ENCODE results near the gene CRTC1.
A peak's percentile ranks its signal among the peaks of the same experiment; 100 is the strongest.
"Not testable (repeated sequence)": the region's sequence is repeated elsewhere in the genome, so short reads cannot be mapped to it uniquely, and the experiment has no call there.

The CRTC1 gene

DNA sequence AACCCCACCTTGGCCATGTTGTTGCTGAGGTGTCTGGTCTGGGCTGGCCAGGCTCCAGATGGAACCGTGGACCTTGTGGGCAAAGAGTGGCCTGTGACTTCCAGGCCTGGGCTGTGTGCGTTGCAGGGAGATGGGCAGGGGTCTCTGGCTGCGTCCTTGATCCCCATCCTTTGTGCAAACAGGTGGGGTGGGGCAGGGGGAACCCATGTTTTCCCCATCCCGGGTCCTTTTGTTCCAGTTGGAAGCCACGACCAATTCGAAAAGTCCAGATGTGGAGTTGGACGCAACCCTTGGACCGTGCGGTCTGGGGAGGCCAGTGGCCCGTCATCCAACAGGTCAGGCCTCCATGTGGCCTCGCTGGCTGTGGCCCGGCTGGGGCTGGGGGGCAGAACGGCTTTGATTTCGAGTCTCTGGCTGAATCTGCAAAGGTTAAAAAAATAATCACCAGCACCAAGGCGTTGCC lies 120.7 kb downstream of the CRTC1 start:
- ATAC-seq, result no peak
- DNase-seq, result no peak

DNA sequence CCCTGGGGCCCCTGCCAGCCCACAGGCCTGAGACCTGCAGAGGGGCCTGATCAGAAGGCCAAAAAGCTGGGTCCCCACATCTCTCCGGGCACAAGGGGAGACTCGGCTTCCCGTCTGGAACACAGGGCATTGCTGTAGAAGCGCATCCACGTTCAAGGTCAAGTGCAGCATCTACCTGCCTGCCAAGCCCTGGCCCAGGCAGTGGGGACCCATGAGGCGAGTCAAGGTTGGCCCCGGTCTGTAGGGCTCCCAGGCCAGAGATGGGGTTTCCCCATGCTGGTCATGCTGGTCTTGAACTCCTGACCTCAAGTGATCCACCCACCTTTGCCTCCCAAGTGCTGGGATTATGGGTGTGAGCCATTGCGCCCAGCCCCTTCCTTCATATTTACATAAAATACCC lies 121.2 kb downstream of the CRTC1 start:
- DNase-seq (no peak), ATAC-seq (no peak)

DNA sequence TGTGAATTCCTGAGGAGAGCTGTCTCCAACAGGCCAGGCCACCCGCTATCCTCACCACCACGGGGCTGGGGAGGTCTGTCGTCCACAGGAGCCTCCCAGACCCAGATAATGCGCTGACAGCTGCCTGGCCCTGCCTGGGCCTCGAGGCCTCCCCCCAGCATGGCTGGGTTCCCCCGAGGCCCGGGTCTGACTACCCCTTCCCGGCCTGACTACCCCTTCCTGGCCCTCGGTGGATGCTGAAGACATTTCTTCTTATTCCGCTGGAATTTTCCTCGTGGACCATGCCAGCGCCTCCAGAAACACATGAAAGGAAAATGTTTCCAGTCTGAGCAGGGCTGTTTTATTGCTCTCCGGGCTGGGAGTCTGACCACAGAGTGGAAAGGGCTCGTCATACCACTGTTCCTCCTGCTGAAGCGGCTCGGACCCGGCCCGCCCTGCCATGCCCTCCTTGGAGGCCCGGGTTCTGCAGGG lies 124.4 kb downstream of the CRTC1 start:
- ATAC-seq (no peak), DNase-seq (no peak)

GRCh38 chr19:18809149-18809868 lies 125.8 kb downstream of the CRTC1 start:
- no peak for DNase-seq
- no peak for ATAC-seq

GRCh38 chr19:18811638-18812037 lies 128.2 kb downstream of the CRTC1 start:
- not testable (repeated sequence) for DNase-seq, ATAC-seq

- no peak for DNase-seq
- ATAC-seq, result no peak
These were observed 130.6 kb downstream of the CRTC1 start for GRCh38 chr19:18814063-18814462.

DNA sequence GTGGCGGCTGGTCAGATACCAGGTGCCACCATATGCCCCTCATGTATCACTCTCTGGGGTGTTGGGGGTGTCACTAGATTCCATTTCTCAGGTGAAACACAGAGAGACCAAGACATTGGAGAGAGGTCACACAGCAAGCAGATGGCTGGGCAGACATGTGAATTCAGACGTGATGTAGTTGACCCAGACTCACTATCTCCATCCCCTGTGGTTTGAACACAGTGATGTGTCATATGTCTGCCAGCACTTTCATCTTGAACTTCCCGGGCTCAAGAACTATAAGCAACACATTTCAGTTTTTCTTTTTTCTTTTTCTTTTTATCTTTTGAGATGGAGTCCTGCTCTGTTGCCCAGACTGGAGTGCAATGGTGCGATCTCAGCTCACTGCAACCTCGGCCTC lies 132.2 kb downstream of the CRTC1 start:
- DNase-seq (no peak), ATAC-seq (no peak)

DNA sequence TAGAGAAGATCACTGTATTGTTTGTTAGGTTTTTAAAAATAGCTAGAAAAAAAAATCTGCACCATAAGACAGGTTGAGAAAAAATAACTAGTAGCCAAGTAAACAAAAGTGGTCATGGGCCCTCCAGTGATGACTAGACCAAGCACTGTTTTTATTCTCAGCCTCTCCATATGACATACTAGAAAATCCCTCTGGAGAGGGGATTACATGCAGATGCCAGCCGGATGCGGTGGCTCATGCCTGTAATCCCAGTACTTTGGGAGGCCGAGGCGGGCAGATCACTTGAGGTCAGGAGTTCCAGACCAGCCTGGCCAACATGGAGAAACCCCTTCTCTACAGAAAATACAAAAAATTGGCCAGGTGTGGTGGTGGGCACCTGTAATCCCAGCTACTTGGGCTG lies 133.2 kb downstream of the CRTC1 start:
- not testable (repeated sequence) for ATAC-seq, DNase-seq

GRCh38 chr19:18817574-18817973 lies 134.1 kb downstream of the CRTC1 start:
- no peak for DNase-seq
- ATAC-seq, result no peak

DNA sequence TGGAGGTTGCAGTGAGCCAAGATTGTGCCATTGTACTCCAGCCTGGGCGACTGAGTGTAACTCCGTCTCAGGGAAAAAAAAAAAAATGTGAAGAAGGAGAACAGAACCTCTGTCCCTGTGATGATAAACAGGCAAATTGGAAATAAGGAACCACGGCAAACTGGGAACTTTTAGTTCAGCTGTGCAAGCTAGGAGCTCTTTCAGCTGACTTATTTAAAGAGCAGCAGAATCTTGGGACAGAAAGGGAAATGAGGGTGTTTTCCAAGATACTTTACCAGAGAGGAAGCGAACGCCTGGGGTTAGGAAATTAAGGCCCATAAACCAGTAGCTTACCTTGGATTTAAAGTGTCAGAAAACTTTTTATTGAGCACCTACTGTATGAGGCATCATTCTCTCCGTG lies 145.3 kb downstream of the CRTC1 start:
- no peak for DNase-seq
- no peak for ATAC-seq

- DNase-seq, result no peak
- no peak for ATAC-seq
These were observed 147.0 kb downstream of the CRTC1 start for GRCh38 chr19:18830488-18830887.

- DNase-seq, result peak; percentile 99
- ATAC-seq, result peak; percentile 86
These were observed 148.2 kb downstream of the CRTC1 start, which contains the start of gene UPF1 for GRCh38 chr19:18831524-18832305. TSS of gene UPF1 (plus strand) at chr19:18831959. CDS start at chr19:18832210, 251 bp downstream.
